A673 (cell line): ENCODE measurements around the gene MRPL14. TPM values are rescaled to one million over a fixed set of nuclear protein-coding genes. Genes with fewer than 3 reads are reported as not detected.

ENCODE experiments used
- BruUV-seq: library from RNA; stranded (reverse); fragments of 400-500 nt; replicated peaks from 2 replicates; lab custom pipeline; 2021; lab: Mats Ljungman, UMichigan
- CTCF ChIA-PET: fragments of 300-600 bp; sonication (Branson Sonifier 250); formaldehyde crosslinking; loops from one replicate; lab custom pipeline; 2022; ENCODE audit warnings: antibody characterized with exemption; lab: Charles Lee
- POLR2A ChIA-PET: fragments of 300-600 bp; sonication (Branson Sonifier 250); formaldehyde crosslinking; loops from one replicate; lab custom pipeline; 2022; ENCODE audit warnings: antibody characterized with exemption; ENCODE audit not compliant: low non-redundant PET; lab: Charles Lee
- DNase-seq: peaks from one replicate; pipeline ENCODE4 v3.0.0-alpha.2; 2015; ENCODE audit warnings: low spot score
- H3K27ac ChIP-seq: fragments of 200-600 bp; sonication (generic); 2 replicates; pipeline ENCODE4 v1.5.1; 2016; ENCODE audit warnings: mixed run types, low read depth, mild to moderate bottlenecking, mixed read lengths, antibody characterized with exemption, low read length; ENCODE audit not compliant: poor library complexity, severe bottlenecking
- H3K27me3 ChIP-seq: fragments of 200-600 bp; sonication (generic); replicated peaks from 2 replicates; pipeline ENCODE4 v1.6.1; 2017; ENCODE audit warnings: mixed run types, low read depth, mild to moderate bottlenecking, mixed read lengths, antibody characterized with exemption, low read length; ENCODE audit not compliant: insufficient read depth, poor library complexity
- H3K36me3 ChIP-seq: fragments of 200-600 bp; sonication (generic); 2 replicates; pipeline ENCODE4 v1.6.1; 2016; ENCODE audit warnings: mixed run types, mild to moderate bottlenecking, mixed read lengths, antibody characterized with exemption, low read length; ENCODE audit not compliant: insufficient read depth, poor library complexity, severe bottlenecking
- H3K4me1 ChIP-seq: fragments of 200-600 bp; sonication (generic); 2 replicates; pipeline ENCODE4 v1.6.1; 2017; ENCODE audit warnings: mixed run types, mild to moderate bottlenecking, mixed read lengths, antibody characterized with exemption, low read length; ENCODE audit not compliant: insufficient read depth, poor library complexity, severe bottlenecking
- H3K4me3 ChIP-seq: fragments of 200-600 bp; sonication (generic); 2 replicates; pipeline ENCODE4 v1.5.1; 2016; ENCODE audit warnings: low read depth, mixed run types, mild to moderate bottlenecking, mixed read lengths, low read length; ENCODE audit not compliant: poor library complexity, severe bottlenecking
- H3K9me3 ChIP-seq: fragments of 200-600 bp; sonication (generic); 2 replicates; pipeline ENCODE4 v1.6.1; 2016; ENCODE audit warnings: mixed run types, low read depth, mild to moderate bottlenecking, mixed read lengths, antibody characterized with exemption, low read length; ENCODE audit not compliant: poor library complexity, severe bottlenecking
- EZH2 ChIP-seq: fragments of 200-600 bp; sonication (generic); IDR thresholded peaks from 2 replicates; pipeline ENCODE4 v1.6.1; 2017; ENCODE audit warnings: borderline replicate concordance, low read depth, mild to moderate bottlenecking, mixed read lengths, antibody characterized with exemption, low read length; ENCODE audit not compliant: poor library complexity, severe bottlenecking
- intact Hi-C: fragments of 100-400 bp; cut with micrococcal nuclease; formaldehyde crosslinking; loops from one replicate; pipeline ENCODE4 v1.10.0; 2022; ENCODE audit not compliant: unreplicated experiment
- total RNA-seq: library from RNA; stranded (reverse); gene quantifications from 2 replicates; pipeline ENCODE4 v1.2.3, GENCODE V29; 2021
- TF ChIP-seq, protein P1 (sequence below): fragments of 300-800, 200-600 bp; sonication (generic); conservative IDR thresholded peaks from 2 replicates; pipeline ENCODE4 v1.5.1; 2017; ENCODE audit warnings: low read depth, mild to moderate bottlenecking, antibody characterized with exemption, low read length, moderate library complexity, mixed read lengths

The MRPL14 gene
- total RNA-seq, 1 experiment from 2014 or later, result 78.8 TPM

GRCh38 chr6:44154067-44154466 lies 26.8 kb upstream of the MRPL14 start:
- BruUV-seq, result no TSS peak
- H3K36me3 ChIP-seq, result no peaks in the 10 kb centered on the region
- intact Hi-C loops, result loop anchor here (5.0 kb wide), 1 partner anchor 382 kb away; the partner anchor contains the start of gene VEGFA
- H3K9me3 ChIP-seq, result no peaks in the 10 kb centered on the region
- CTCF ChIA-PET, result interaction anchor here (0.6 kb wide), 1 partner anchor 274 kb away, joined by 7 read pairs; no protein-coding TSS in a partner anchor
- no peak overlapping the region for H3K4me3 ChIP-seq
- no peak for TF ChIP-seq EZH2
- TF ChIP-seq, protein P1, sequence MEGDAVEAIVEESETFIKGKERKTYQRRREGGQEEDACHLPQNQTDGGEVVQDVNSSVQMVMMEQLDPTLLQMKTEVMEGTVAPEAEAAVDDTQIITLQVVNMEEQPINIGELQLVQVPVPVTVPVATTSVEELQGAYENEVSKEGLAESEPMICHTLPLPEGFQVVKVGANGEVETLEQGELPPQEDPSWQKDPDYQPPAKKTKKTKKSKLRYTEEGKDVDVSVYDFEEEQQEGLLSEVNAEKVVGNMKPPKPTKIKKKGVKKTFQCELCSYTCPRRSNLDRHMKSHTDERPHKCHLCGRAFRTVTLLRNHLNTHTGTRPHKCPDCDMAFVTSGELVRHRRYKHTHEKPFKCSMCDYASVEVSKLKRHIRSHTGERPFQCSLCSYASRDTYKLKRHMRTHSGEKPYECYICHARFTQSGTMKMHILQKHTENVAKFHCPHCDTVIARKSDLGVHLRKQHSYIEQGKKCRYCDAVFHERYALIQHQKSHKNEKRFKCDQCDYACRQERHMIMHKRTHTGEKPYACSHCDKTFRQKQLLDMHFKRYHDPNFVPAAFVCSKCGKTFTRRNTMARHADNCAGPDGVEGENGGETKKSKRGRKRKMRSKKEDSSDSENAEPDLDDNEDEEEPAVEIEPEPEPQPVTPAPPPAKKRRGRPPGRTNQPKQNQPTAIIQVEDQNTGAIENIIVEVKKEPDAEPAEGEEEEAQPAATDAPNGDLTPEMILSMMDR, result no peak
- no peak for DNase-seq
- no peaks in the 10 kb centered on the region for H3K27me3 ChIP-seq
- H3K4me1 ChIP-seq, result no peaks in the 10 kb centered on the region
- H3K27ac ChIP-seq, result no peak overlapping the region
- POLR2A ChIA-PET, result no interaction called here

DNA sequence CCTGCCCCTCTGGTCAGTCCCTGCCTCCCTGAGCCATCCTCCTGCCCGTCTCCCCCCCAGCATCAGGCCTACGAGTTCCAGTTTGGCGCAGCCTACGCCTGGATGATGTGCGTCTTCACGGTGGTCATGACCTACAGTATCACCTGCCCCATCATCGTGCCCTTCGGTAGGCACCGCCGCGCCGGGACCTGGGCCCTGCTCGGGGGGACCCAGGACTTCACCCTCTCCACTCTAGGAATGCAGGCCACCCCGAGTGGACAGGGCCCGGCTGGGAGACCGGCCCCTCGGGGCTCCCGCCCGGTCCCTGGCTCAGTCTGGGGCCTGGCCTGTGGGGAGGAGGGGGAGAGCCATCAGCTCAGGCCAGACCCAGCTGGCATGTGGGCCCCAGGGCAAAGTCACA lies 25.3 kb upstream of the MRPL14 start:
- Histone ChIP-seq H3K27me3 (no peaks in the 10 kb centered on the region), H3K27ac (no peak overlapping the region), H3K4me1 (no peaks in the 10 kb centered on the region), H3K36me3 (no peaks in the 10 kb centered on the region), H3K4me3 (no peak overlapping the region), H3K9me3 (no peaks in the 10 kb centered on the region)
- intact Hi-C loops, result loop anchor here (1.0 to 5.0 kb wide), 2 partner anchors 56 to 380 kb away; partner anchors contain the start of gene VEGFA
- CTCF ChIA-PET, result no interaction called here
- TF ChIP-seq, protein P1, result no peak
- TF ChIP-seq EZH2, result no peak
- no TSS peak for BruUV-seq
- DNase-seq, result no peak
- POLR2A ChIA-PET, result no interaction called here

DNA sequence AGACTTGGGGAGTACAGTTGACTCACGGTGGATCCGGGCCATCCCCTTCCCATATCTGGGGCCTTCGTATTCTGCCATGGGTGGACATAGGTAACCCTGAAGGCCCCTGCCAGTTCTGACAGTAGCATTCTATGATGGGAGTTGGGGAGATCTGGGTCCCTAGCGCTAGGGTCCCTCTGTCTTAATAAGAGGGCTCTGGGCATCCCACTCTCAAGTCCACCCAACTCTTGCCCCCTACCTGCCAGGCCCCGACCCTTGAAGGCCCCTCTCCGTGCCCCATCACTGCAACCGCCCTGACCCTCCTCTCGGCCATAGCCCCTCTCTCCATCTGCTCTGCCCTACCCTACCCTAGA lies 24.8 kb upstream of the MRPL14 start:
- no TSS peak for BruUV-seq
- POLR2A ChIA-PET, result no interaction called here
- intact Hi-C loops, result loop anchor here (1.0 to 5.0 kb wide), 2 partner anchors 56 to 380 kb away; partner anchors contain the start of gene VEGFA

More for the DNA sequence above, 24.8 kb upstream of the MRPL14 start:
- TF ChIP-seq, protein P1, result no peak; the same call in 1 of the 2 replicates
- no peak for TF ChIP-seq EZH2
- Histone ChIP-seq H3K4me1 (no peaks in the 10 kb centered on the region), H3K27me3 (no peaks in the 10 kb centered on the region), H3K27ac (no peak overlapping the region), H3K9me3 (no peaks in the 10 kb centered on the region), H3K36me3 (no peaks in the 10 kb centered on the region), H3K4me3 (no peak overlapping the region)
- DNase-seq, result no peak
- CTCF ChIA-PET, result no interaction called here
